ENCODE measurements around the gene GPER1. TPM values are rescaled to one million over a fixed set of nuclear protein-coding genes. Genes with fewer than 3 reads are reported as not detected.
"Not testable (repeated sequence)": the region's sequence is repeated elsewhere in the genome, so short reads cannot be mapped to it uniquely, and the experiment has no call there.

Gene GPER1
- total and polyA plus RNA-seq, 2 experiments from 2014 or later, result 0.89 TPM; not detected in 1

DNA sequence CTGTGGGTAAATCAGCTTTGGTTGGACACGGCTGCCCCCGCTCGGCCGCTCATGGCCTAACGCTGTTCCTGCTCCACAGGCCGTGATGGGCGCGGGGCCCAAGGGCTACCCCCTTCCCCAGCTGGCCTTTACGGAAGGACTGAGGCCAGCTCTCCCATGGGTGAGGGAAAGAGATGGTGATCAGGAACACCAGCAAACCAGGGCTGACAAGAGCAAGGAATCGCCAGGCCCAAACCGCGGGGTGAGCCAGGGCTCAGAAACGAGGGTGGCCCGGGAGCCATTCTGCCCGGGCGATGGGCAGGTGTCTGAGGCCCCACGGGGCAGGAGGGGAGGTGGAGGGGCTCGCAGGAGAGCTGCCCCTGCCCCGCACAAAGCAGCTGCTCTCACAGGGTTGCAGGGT is 26.6 kb downstream of the GPER1 start:
- ATAC-seq, result peak; percentile 44
- no peaks in the 10 kb centered on the region for H3F3A ChIP-seq (replicated peaks; ENCODE audit: low read depth)
- no peak overlapping the region for H3K4me3 ChIP-seq
- H3K4me1 Mint-ChIP-seq, result no peaks in the 10 kb centered on the region; the same call in 2 of the 3 replicates
- H3K4me3 Mint-ChIP-seq, result no peak overlapping the region
- TF ChIP-seq, protein P1, sequence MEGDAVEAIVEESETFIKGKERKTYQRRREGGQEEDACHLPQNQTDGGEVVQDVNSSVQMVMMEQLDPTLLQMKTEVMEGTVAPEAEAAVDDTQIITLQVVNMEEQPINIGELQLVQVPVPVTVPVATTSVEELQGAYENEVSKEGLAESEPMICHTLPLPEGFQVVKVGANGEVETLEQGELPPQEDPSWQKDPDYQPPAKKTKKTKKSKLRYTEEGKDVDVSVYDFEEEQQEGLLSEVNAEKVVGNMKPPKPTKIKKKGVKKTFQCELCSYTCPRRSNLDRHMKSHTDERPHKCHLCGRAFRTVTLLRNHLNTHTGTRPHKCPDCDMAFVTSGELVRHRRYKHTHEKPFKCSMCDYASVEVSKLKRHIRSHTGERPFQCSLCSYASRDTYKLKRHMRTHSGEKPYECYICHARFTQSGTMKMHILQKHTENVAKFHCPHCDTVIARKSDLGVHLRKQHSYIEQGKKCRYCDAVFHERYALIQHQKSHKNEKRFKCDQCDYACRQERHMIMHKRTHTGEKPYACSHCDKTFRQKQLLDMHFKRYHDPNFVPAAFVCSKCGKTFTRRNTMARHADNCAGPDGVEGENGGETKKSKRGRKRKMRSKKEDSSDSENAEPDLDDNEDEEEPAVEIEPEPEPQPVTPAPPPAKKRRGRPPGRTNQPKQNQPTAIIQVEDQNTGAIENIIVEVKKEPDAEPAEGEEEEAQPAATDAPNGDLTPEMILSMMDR (conservative IDR thresholded peaks at IDR 0.05; ENCODE audit: low read depth in 2 of 2), result peak in 1 of 2 experiments; percentile 28; a peak in 2 of 4 replicates
- TF ChIP-seq, protein P2, sequence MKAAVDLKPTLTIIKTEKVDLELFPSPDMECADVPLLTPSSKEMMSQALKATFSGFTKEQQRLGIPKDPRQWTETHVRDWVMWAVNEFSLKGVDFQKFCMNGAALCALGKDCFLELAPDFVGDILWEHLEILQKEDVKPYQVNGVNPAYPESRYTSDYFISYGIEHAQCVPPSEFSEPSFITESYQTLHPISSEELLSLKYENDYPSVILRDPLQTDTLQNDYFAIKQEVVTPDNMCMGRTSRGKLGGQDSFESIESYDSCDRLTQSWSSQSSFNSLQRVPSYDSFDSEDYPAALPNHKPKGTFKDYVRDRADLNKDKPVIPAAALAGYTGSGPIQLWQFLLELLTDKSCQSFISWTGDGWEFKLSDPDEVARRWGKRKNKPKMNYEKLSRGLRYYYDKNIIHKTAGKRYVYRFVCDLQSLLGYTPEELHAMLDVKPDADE (IDR thresholded peaks at IDR 0.05), result no peak
- H3K9me3 Mint-ChIP-seq, result no peaks in the 10 kb centered on the region; the same call in 2 of the 3 replicates
- H3K27ac ChIP-seq (ENCODE audit: low read depth), result no peak overlapping the region
- H3K27ac Mint-ChIP-seq, result no peak overlapping the region
- H3K27me3 ChIP-seq (ENCODE audit: insufficient read depth), result no peaks in the 10 kb centered on the region
- no peak for DNase-seq (ENCODE audit: low spot score)
- peaks cover 14% of the 10 kb centered on the region for H3K36me3 Mint-ChIP-seq (ENCODE audit: low read depth)
- no peaks in the 10 kb centered on the region for H3K4me1 ChIP-seq (ENCODE audit: insufficient read depth)
- no peak overlapping the region for H2AFZ ChIP-seq
- H3K4me2 ChIP-seq, result no peak overlapping the region
- no peaks in the 10 kb centered on the region for H3K36me3 ChIP-seq (ENCODE audit: insufficient read depth)
- H3K79me2 ChIP-seq (replicated peaks; ENCODE audit: insufficient read depth), result peaks cover 56% of the 10 kb centered on the region
- peaks cover 13% of the 10 kb centered on the region for H3K27me3 Mint-ChIP-seq (ENCODE audit: insufficient read depth, low read depth, poor library complexity)
- H3K9me2 ChIP-seq (ENCODE audit: insufficient read depth), result no peaks in the 10 kb centered on the region
- peaks cover 17% of the 10 kb centered on the region; the same call in 1 of the 2 replicates for H4K20me1 ChIP-seq (replicated peaks; ENCODE audit: insufficient read depth)

DNA sequence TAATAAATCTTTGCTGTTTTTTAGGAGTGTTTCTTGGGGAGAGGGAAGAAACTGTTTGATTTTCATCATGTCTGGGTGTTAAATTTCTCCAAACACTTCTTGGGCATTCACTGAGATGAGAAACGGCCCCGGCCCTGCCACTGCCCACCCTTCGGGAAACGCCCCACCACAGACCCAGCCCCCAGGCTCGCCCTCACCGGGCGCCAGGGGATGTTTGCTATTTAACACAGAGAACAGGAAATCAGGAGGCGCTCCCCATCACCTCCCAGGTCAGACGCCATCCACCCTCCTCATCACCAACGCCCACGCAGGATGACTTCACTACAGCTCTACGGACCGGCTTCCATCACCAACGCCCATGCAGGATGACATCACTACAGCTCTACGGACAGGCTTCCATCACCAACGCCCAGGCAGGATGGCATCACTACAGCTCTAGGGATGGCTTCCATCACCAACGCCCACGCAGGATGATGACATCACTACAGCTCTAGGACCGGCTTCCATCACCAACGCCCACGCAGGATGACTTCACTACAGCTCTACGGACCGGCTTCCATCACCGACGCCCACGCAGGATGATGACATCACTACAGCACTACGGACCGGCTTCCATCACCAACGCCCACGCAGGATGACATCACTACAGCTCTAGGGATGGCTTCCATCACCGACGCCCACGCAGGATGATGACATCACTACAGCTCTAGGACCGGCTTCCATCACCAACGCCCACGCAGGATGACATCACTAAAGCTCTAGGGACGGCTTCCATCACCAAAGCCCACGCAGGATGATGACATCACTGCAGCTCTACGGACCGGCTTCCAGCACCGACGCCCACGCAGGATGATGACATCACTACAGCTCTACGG is 27.5 kb downstream of the GPER1 start:
- not testable (repeated sequence) for H3K4me1 Mint-ChIP-seq; H3K4me2 ChIP-seq; H3K27me3 ChIP-seq (ENCODE audit: insufficient read depth); DNase-seq (ENCODE audit: low spot score); H3K4me1 ChIP-seq (ENCODE audit: insufficient read depth); H3K9me3 Mint-ChIP-seq; H2AFZ ChIP-seq; H3K36me3 ChIP-seq (ENCODE audit: insufficient read depth); H3K9me2 ChIP-seq (ENCODE audit: insufficient read depth); H3K27ac ChIP-seq (ENCODE audit: low read depth); H3K4me3 ChIP-seq; H3K4me3 Mint-ChIP-seq; ATAC-seq; H3F3A ChIP-seq (replicated peaks; ENCODE audit: low read depth); H3K27ac Mint-ChIP-seq
- H4K20me1 ChIP-seq (replicated peaks; ENCODE audit: insufficient read depth), result peaks cover 17% of the 10 kb centered on the region; the same call in 1 of the 2 replicates
- Mint-ChIP-seq H3K36me3 (ENCODE audit: low read depth) (peaks cover 14% of the 10 kb centered on the region), H3K27me3 (ENCODE audit: insufficient read depth, low read depth, poor library complexity) (peaks cover 13% of the 10 kb centered on the region)
- peaks cover 58% of the 10 kb centered on the region for H3K79me2 ChIP-seq (replicated peaks; ENCODE audit: insufficient read depth)

DNA sequence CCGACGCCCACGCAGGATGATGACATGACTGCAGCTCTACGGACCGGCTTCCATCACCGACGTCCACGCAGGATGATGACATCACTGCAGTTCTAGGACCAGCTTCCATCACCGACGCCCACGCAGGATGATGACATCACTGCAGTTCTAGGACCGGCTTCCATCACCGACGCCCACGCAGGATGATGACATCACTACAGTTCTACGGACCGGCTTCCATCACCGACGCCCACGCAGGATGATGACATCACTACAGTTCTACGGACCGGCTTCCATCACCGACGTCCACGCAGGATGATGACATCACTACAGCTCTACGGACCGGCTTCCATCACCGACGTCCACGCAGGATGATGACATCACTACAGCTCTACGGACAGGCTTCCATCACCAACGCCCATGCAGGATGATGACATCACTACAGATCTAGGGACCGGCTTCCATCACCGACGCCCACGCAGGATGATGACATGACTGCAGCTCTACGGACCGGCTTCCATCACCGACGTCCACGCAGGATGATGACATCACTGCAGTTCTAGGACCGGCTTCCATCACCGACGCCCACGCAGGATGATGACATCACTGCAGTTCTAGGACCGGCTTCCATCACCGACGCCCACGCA is 28.6 kb downstream of the GPER1 start:
- not testable (repeated sequence) for DNase-seq (ENCODE audit: low spot score); H3F3A ChIP-seq (replicated peaks; ENCODE audit: low read depth); H3K4me2 ChIP-seq; H3K9me2 ChIP-seq (ENCODE audit: insufficient read depth); ATAC-seq; H3K27ac ChIP-seq (ENCODE audit: low read depth); H3K9me3 Mint-ChIP-seq; H3K4me3 ChIP-seq; H3K4me3 Mint-ChIP-seq; H3K27me3 ChIP-seq (ENCODE audit: insufficient read depth); H3K36me3 ChIP-seq (ENCODE audit: insufficient read depth); H2AFZ ChIP-seq; H3K4me1 ChIP-seq (ENCODE audit: insufficient read depth); H3K4me1 Mint-ChIP-seq; H3K27ac Mint-ChIP-seq
- Histone ChIP-seq H4K20me1 (replicated peaks; ENCODE audit: insufficient read depth) (peaks cover 17% of the 10 kb centered on the region; the same call in 1 of the 2 replicates), H3K79me2 (replicated peaks; ENCODE audit: insufficient read depth) (peaks cover 58% of the 10 kb centered on the region)
- Mint-ChIP-seq H3K36me3 (ENCODE audit: low read depth) (peaks cover 14% of the 10 kb centered on the region), H3K27me3 (ENCODE audit: insufficient read depth, low read depth, poor library complexity) (peaks cover 13% of the 10 kb centered on the region)
